Sigmoid colon (tissue), 7 donors: ENCODE data around the gene GPRIN1. TPM values are rescaled to one million over a fixed set of nuclear protein-coding genes. Genes with fewer than 3 reads are reported as not detected.

Source experiments
- DNase-seq: peaks from one replicate; pipeline ENCODE4 v3.0.0-alpha.2; 2019
- H3K27ac ChIP-seq, 4 donors: fragments of 200-600 bp; sonication (generic); one replicate each; pipeline ENCODE4 v1.5.1; 2016 to 2019; ENCODE audit warnings: mild to moderate bottlenecking in 1 of 4
- H3K27me3 ChIP-seq, 3 donors: fragments of 200-600 bp; sonication (generic); one replicate each; pipeline ENCODE4 v1.5.1; 2019; ENCODE audit warnings: mild to moderate bottlenecking in 1 of 3
- H3K36me3 ChIP-seq, 4 donors: fragments of 200-600 bp; sonication (generic); one replicate each; pipeline ENCODE4 v1.5.1; 2016 to 2019
- H3K4me1 ChIP-seq, 4 donors: fragments of 200-600 bp; sonication (generic); one replicate each; pipeline ENCODE4 v1.5.1; 2017 to 2019
- H3K4me3 ChIP-seq, 4 donors: fragments of 200-600 bp; sonication (generic); one replicate each; pipeline ENCODE4 v1.5.1; 2017 to 2019; ENCODE audit warnings: mild to moderate bottlenecking in 2 of 4, moderate library complexity in 1 of 4
- H3K9me3 ChIP-seq, 4 donors: fragments of 200-600 bp in 3 of 4; sonication (generic) in 3 of 4; one replicate each; pipeline versions ENCODE4 v1.5.1 to v1.6.1; 2013 to 2019
- EP300 ChIP-seq, 4 donors: sonication (generic); formaldehyde crosslinking; IDR thresholded peaks; one replicate each; pipeline ENCODE4 v1.6.1; 2017; ENCODE audit warnings: antibody characterized with exemption in 4 of 4
- POLR2A ChIP-seq, 2 donors: fragments of 450-650 bp; IDR thresholded peaks; one replicate each; pipeline ENCODE4 v1.6.1; 2016; ENCODE audit warnings: antibody characterized with exemption in 2 of 2, mild to moderate bottlenecking in 2 of 2, moderate library complexity in 2 of 2
- POLR2AphosphoS5 ChIP-seq, 4 donors: sonication (generic); formaldehyde crosslinking; IDR thresholded peaks; one replicate each; pipeline ENCODE4 v1.6.1; 2017; ENCODE audit warnings: antibody characterized with exemption in 4 of 4
- WGBS, 2 donors: extraction: QIAGEN DNeasy Blood & Tissue Kit; methylation state at CpG; one replicate each; pipeline ENCODE4 v1.1.7; 2013; 5-methylcytosine and 5-hydroxymethylcytosine counted together
- intact Hi-C: fragments of 100-400 bp; cut with DNase I; formaldehyde crosslinking; loops from one replicate; pipeline ENCODE4 v1.15.1; 2023
- polyA plus RNA-seq, 3 donors: library from polyadenylated mRNA; stranded (reverse); fragments of 200-250 nt; gene quantifications; one replicate each; pipeline ENCODE4 v1.2.3, GENCODE V29; 2013
- total RNA-seq, 4 donors: library from RNA; depleted of rRNA; stranded (reverse); fragments of >200 nt; gene quantifications; one replicate each; pipeline ENCODE4 v1.1.0, GENCODE V29; 2016
- TF ChIP-seq, protein P1 (sequence below), 4 experiments: fragments of 450-650 bp in 3 of 4; fragments of 200-600 bp in 1 of 4; IDR thresholded peaks; one replicate each; pipeline ENCODE4 v1.5.1; 2016 to 2019; ENCODE audit warnings: antibody characterized with exemption in 4 of 4, mild to moderate bottlenecking in 3 of 4, moderate library complexity in 2 of 4
- donor health status: healthy with polysubstance abuse.
- donor health status: Bipolar disorder and iron deficiency.
- donor health status: healthy.

Gene GPRIN1
- total and polyA plus RNA-seq, 7 donors, result 0.33 to 1.6 (median 0.69) TPM

GRCh38 chr5:176648474-176649194, 38.7 kb upstream of the GPRIN1 start:
- Histone ChIP-seq H3K4me3 (peak overlapping the region; percentile 61 to 85 (median 70)), H3K4me1 (peaks cover 0 to 22% (median 20%) of the 10 kb centered on the region in 4 donors), H3K27ac (peak overlapping the region; percentile 79 to 82 (median 82)), H3K36me3 (peaks cover 0 to 9% (median 1%) of the 10 kb centered on the region in 4 donors), H3K27me3 (no peaks in the 10 kb centered on the region), H3K9me3 (no peaks in the 10 kb centered on the region)
- no peak for DNase-seq
- intact Hi-C loops, result loop anchor here (5.0 to 10.0 kb wide), 5 partner anchors 74 to 1979 kb away; partner anchors contain the start of genes CLK4, CLTB, HIGD2A and NOP16
- TF ChIP-seq EP300 (IDR thresholded peaks at IDR 0.05), result no peak
- TF ChIP-seq POLR2AphosphoS5 (IDR thresholded peaks at IDR 0.05), result no peak
- no peak for TF ChIP-seq POLR2A (IDR thresholded peaks at IDR 0.05)
- TF ChIP-seq, protein P1, sequence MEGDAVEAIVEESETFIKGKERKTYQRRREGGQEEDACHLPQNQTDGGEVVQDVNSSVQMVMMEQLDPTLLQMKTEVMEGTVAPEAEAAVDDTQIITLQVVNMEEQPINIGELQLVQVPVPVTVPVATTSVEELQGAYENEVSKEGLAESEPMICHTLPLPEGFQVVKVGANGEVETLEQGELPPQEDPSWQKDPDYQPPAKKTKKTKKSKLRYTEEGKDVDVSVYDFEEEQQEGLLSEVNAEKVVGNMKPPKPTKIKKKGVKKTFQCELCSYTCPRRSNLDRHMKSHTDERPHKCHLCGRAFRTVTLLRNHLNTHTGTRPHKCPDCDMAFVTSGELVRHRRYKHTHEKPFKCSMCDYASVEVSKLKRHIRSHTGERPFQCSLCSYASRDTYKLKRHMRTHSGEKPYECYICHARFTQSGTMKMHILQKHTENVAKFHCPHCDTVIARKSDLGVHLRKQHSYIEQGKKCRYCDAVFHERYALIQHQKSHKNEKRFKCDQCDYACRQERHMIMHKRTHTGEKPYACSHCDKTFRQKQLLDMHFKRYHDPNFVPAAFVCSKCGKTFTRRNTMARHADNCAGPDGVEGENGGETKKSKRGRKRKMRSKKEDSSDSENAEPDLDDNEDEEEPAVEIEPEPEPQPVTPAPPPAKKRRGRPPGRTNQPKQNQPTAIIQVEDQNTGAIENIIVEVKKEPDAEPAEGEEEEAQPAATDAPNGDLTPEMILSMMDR (IDR thresholded peaks at IDR 0.05), result no peak
- 73 to 76% methylated on average over 15 of the region's 15 CpGs for WGBS, 2 donors

- WGBS, 2 donors, result 6 to 22% methylated on average over 20 of the region's 20 CpGs
- peak; percentile 80 for DNase-seq
- Histone ChIP-seq H3K9me3 (no peaks in the 10 kb centered on the region), H3K27me3 (no peaks in the 10 kb centered on the region), H3K4me1 (peaks cover 0 to 22% (median 20%) of the 10 kb centered on the region in 4 donors), H3K27ac (peak overlapping the region; percentile 79 to 82 (median 82)), H3K4me3 (peak overlapping the region; percentile 61 to 85 (median 70)), H3K36me3 (peaks cover 0 to 3% (median 0%) of the 10 kb centered on the region in 4 donors)
- no peak for TF ChIP-seq POLR2A (IDR thresholded peaks at IDR 0.05)
- TF ChIP-seq POLR2AphosphoS5 (IDR thresholded peaks at IDR 0.05), result no peak
- TF ChIP-seq EP300 (IDR thresholded peaks at IDR 0.05), result no peak
- TF ChIP-seq, protein P1 (IDR thresholded peaks at IDR 0.05), result no peak
- intact Hi-C loops, result loop anchor here (1.0 to 10.0 kb wide), 6 partner anchors 73 to 1979 kb away; partner anchors contain the start of genes CLK4, CLTB, HIGD2A and NOP16
Observed at GRCh38 chr5:176647843-176648473, 38.0 kb upstream of the GPRIN1 start.

DNA sequence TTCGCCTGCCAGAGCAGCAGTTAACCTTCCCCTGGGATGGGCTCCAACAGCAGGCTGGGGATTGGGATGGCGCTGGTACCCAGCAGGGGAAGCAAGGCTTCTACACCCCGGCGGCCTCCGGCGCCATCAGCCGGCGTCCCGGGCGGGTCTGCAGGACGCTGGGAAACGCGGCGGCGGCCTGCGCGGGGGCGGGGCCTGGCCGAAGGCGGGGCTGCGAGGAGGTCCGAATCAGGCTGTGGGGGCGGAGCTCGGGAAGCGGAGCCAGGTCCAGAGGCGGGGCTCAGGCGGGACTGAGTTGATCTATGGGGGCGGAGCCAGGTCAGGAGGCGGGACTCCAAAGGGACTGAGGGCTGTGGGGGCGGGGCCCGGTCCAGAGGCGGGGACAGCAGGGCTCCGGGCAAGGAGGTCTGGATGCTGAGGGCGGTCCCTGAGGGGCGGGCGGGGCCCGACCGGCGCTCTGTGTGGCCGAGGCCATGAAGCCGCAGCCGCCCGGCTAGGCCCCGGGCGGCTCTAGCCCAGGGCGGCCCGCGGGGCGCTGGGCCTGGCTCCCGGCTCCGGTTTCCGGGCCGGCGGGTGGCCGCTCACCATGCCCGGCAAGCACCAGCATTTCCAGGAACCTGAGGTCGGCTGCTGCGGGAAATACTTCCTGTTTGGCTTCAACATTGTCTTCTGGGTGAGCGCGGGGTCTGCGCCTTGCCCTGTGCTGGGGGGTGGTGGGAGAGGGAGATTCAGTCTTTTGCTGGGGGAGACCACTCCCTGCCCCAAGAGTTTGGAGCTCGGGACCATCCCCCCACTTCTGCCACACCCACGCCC, 37.3 kb upstream of the GPRIN1 start, which contains the start of gene TSPAN17:
TSPAN17 (plus strand) TSS at position 455 of the 813 bp plus-strand sequence; CDS start at position 587, 132 bp downstream.
- H3K27me3 ChIP-seq, result no peaks in the 10 kb centered on the region
- intact Hi-C loops, result loop anchor here (1.0 to 10.0 kb wide), 6 partner anchors 72 to 1980 kb away; partner anchors contain the start of genes CLK4, CLTB, HIGD2A and NOP16
- peak within 1 kb of the TSS; percentile 79 to 82 (median 82) for H3K27ac ChIP-seq
- H3K36me3 ChIP-seq, result no peaks in the 10 kb centered on the region
- no peaks in the 10 kb centered on the region for H3K9me3 ChIP-seq
- peaks cover 0 to 22% (median 20%) of the 10 kb centered on the region in 4 donors for H3K4me1 ChIP-seq
- peak; percentile 13 to 65 (median 36) for TF ChIP-seq POLR2AphosphoS5 (IDR thresholded peaks at IDR 0.05)
- TF ChIP-seq EP300 (IDR thresholded peaks at IDR 0.05), result peak in 1 of 4 donors; percentile 9
- TF ChIP-seq, protein P1 (IDR thresholded peaks at IDR 0.05), result peak in 1 of 4 experiments; percentile 11
- TF ChIP-seq POLR2A (IDR thresholded peaks at IDR 0.05), result peak; percentile 11 to 25
- peak within 1 kb of the TSS; percentile 61 to 85 (median 70) for H3K4me3 ChIP-seq
- DNase-seq, result peak; percentile 100
- 0 to 1% methylated on average over 63 of the region's 63 CpGs for WGBS, 2 donors

DNA sequence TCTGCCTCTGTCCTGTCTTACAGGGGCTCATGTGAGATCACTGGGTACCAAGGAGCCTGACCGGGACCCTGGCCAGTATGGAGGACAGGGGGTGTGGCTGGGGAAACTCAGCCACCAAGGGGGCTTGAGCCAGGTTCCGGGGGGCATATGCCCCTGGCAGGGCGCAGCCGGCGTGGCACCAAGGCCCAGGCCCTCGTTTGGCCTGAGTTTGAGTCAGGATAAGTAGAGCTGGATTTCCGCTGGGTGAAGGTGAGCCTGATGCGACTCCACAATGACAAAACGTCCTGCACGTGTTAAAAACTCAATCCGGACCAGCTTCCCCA, 36.7 kb upstream of the GPRIN1 start:
- DNase-seq, result no peak
- 16 to 18% methylated on average over 11 of the region's 11 CpGs for WGBS, 2 donors
- intact Hi-C loops, result loop anchor here (1.0 to 10.0 kb wide), 6 partner anchors 72 to 1981 kb away; partner anchors contain the start of genes CLK4, CLTB, HIGD2A and NOP16

More for the DNA sequence above, 36.7 kb upstream of the GPRIN1 start:
- no peak for TF ChIP-seq POLR2A (IDR thresholded peaks at IDR 0.05)
- TF ChIP-seq POLR2AphosphoS5 (IDR thresholded peaks at IDR 0.05), result no peak
- TF ChIP-seq EP300 (IDR thresholded peaks at IDR 0.05), result no peak
- TF ChIP-seq, protein P1 (IDR thresholded peaks at IDR 0.05), result no peak
- H3K4me3 ChIP-seq, result peak overlapping the region; percentile 2 to 85 (median 64)
- H3K27me3 ChIP-seq, result no peaks in the 10 kb centered on the region
- no peaks in the 10 kb centered on the region for H3K9me3 ChIP-seq
- H3K4me1 ChIP-seq, result peaks cover 0 to 22% (median 20%) of the 10 kb centered on the region in 4 donors
- no peaks in the 10 kb centered on the region for H3K36me3 ChIP-seq
- peak overlapping the region; percentile 79 to 82 (median 81) for H3K27ac ChIP-seq
